SK-N-SH (cell line): Measurements from ENCODE around the gene DMD. TPM values are rescaled to one million over a fixed set of nuclear protein-coding genes. Genes with fewer than 3 reads are reported as not detected.

Experiments used
- CTCF ChIA-PET: fragments of 300-600, 350-600 bp; formaldehyde crosslinking; extraction: SDS; loops from one replicate; lab custom pipeline; 2021; lab: Yijun Ruan, JAX
- POLR2A ChIA-PET: fragments of 350-600 bp; sonication (Branson Sonifier 250); formaldehyde crosslinking; extraction: SDS; loops from one replicate; lab custom pipeline; 2020; ENCODE audit warnings: antibody characterized with exemption, inconsistent platforms; lab: Yijun Ruan, JAX
- DNase-seq: peaks from one replicate; pipeline ENCODE4 v3.0.0; 2012
- H2AFZ ChIP-seq: fragments of 200-600 bp; sonication (generic); 2 replicates; pipeline ENCODE4 v1.8.1; 2016; ENCODE audit warnings: antibody characterized with exemption, mild to moderate bottlenecking, low read depth
- H3F3A ChIP-seq: fragments of 200-600 bp; sonication (generic); replicated peaks from 2 replicates; pipeline ENCODE3; 2016; ENCODE audit warnings: antibody characterized with exemption, mild to moderate bottlenecking; ENCODE audit not compliant: insufficient read depth
- H3K27ac ChIP-seq, 2 experiments: fragments of 200-500 bp in 1 of 2; fragments of 200-600 bp in 1 of 2; sonication (Bioruptor generic) in 1 of 2; sonication (generic), shearing (Covaris generic) in 1 of 2; 2 replicates each; pipeline versions ENCODE4 v1.5.1 to v1.6.1; 2014 to 2016; ENCODE audit warnings: low read depth in 2 of 2, inconsistent platforms in 1 of 2, low read length in 1 of 2, mild to moderate bottlenecking in 1 of 2, mixed read lengths in 1 of 2
- H3K27me3 ChIP-seq: fragments of 200-600 bp; sonication (generic), shearing (Covaris generic); 2 replicates; pipeline ENCODE4 v1.6.1; 2016; ENCODE audit warnings: mixed run types; ENCODE audit not compliant: insufficient read depth
- H3K36me3 ChIP-seq, 2 experiments: fragments of 200-500 bp in 1 of 2; fragments of 200-600 bp in 1 of 2; sonication (Bioruptor generic) in 1 of 2; sonication (generic) in 1 of 2; replicated peaks in 1 of 2; 2 replicates each; pipeline versions ENCODE3 to v1.5.1; 2014 to 2016; ENCODE audit warnings: low read length in 1 of 2, mild to moderate bottlenecking in 1 of 2; ENCODE audit not compliant: insufficient read depth in 2 of 2, control insufficient read depth in 1 of 2
- H3K4me1 ChIP-seq, 2 experiments: fragments of 200-500 bp in 1 of 2; fragments of 200-600 bp in 1 of 2; sonication (Bioruptor generic) in 1 of 2; sonication (generic), shearing (Covaris generic) in 1 of 2; 2 replicates each; pipeline versions ENCODE4 v1.5.1 to v1.6.1; 2014 to 2016; ENCODE audit warnings: low read depth in 1 of 2, low read length in 1 of 2, mixed run types in 1 of 2; ENCODE audit not compliant: insufficient read depth in 2 of 2, control insufficient read depth in 1 of 2
- H3K4me2 ChIP-seq: fragments of 200-600 bp; sonication (generic), shearing (Covaris generic); 2 replicates; pipeline ENCODE4 v1.6.1; 2017; ENCODE audit warnings: mixed run types
- H3K4me3 ChIP-seq, 2 experiments: fragments of 200-500 bp in 1 of 2; fragments of 200-600 bp in 1 of 2; sonication (Bioruptor generic) in 1 of 2; sonication (generic), shearing (Covaris generic) in 1 of 2; 2 replicates each; pipeline versions ENCODE4 v1.5.1 to v1.8.1; 2014 to 2016; ENCODE audit warnings: low read depth in 2 of 2, inconsistent platforms in 1 of 2, low read length in 1 of 2, mild to moderate bottlenecking in 1 of 2, mixed read lengths in 1 of 2, moderate library complexity in 1 of 2
- H3K79me2 ChIP-seq: fragments of 200-600 bp; sonication (generic); 2 replicates; pipeline ENCODE4 v1.8.1; 2017; ENCODE audit warnings: mild to moderate bottlenecking; ENCODE audit not compliant: insufficient read depth
- H3K9ac ChIP-seq: fragments of 200-600 bp; sonication (generic); 2 replicates; pipeline ENCODE4 v1.6.1; 2017; ENCODE audit warnings: mixed run types
- H3K9me2 ChIP-seq: fragments of 200-600 bp; sonication (generic); 2 replicates; pipeline ENCODE4 v1.6.1; 2017; ENCODE audit warnings: mixed run types
- H3K9me3 ChIP-seq: fragments of 200-600 bp; sonication (generic); 2 replicates; pipeline ENCODE4 v1.6.1; 2017; ENCODE audit warnings: mixed run types, mild to moderate bottlenecking, moderate library complexity
- H4K20me1 ChIP-seq: fragments of 200-600 bp; sonication (generic); 2 replicates; pipeline ENCODE4 v1.6.1; 2017; ENCODE audit warnings: mild to moderate bottlenecking, mixed run types; ENCODE audit not compliant: insufficient read depth
- CHD2 ChIP-seq: fragments of 150-350 bp; IDR thresholded peaks from 2 replicates; pipeline ENCODE4 v1.6.1; 2018; ENCODE audit warnings: low read length; ENCODE audit not compliant: partially characterized antibody
- EP300 ChIP-seq, 2 experiments: IDR thresholded peaks; 2 replicates each; pipeline versions ENCODE4 v1.4.0 to v1.6.1; 2012; ENCODE audit warnings: borderline replicate concordance in 1 of 2, low read depth in 1 of 2, low read length in 1 of 2
- GABPA ChIP-seq: IDR thresholded peaks from 2 replicates; pipeline ENCODE4 v1.4.0; 2012; ENCODE audit warnings: low read depth, mild to moderate bottlenecking
- GATA2 ChIP-seq: sonication (generic); formaldehyde crosslinking; IDR thresholded peaks from 2 replicates; pipeline ENCODE4 v1.5.0; 2020; ENCODE audit warnings: mild to moderate bottlenecking, missing genetic modification reagents
- NRF1 ChIP-seq: IDR thresholded peaks from 2 replicates; pipeline ENCODE4 v1.6.1; 2012; ENCODE audit warnings: low read depth, mild to moderate bottlenecking, low read length
- POLR2AphosphoS5 ChIP-seq: IDR thresholded peaks from 2 replicates; pipeline ENCODE4 v1.6.1; 2012; ENCODE audit warnings: low read depth, low read length
- RCOR1 ChIP-seq: fragments of 150-350 bp; IDR thresholded peaks from 2 replicates; pipeline ENCODE4 v1.6.1; 2017; ENCODE audit warnings: antibody characterized with exemption, low read length
- RFX5 ChIP-seq: IDR thresholded peaks from 2 replicates; pipeline ENCODE4 v1.6.1; 2012; ENCODE audit warnings: mild to moderate bottlenecking, improper control_type of control experiment, low read length
- TAF1 ChIP-seq: IDR thresholded peaks from 2 replicates; pipeline ENCODE4 v1.6.1; 2012; ENCODE audit warnings: low read depth, mild to moderate bottlenecking, low read length, moderate library complexity, borderline replicate concordance
- USF2 ChIP-seq: fragments of 150-350 bp; IDR thresholded peaks from 2 replicates; pipeline ENCODE4 v1.6.1; 2017; ENCODE audit warnings: antibody characterized with exemption, low read length, low read depth, borderline replicate concordance
- ZBTB33 ChIP-seq: IDR thresholded peaks from 2 replicates; pipeline ENCODE4 v1.4.0; 2012; ENCODE audit warnings: low read depth, borderline replicate concordance
- WGBS: methylation state at CpG from one replicate; pipeline ENCODE4 v1.1.6; 2017; ENCODE audit warnings: low lambda C conversion rate; 5-methylcytosine and 5-hydroxymethylcytosine counted together
- polyA plus RNA-seq, 3 experiments: library from polyadenylated mRNA; depleted of rRNA; stranded (reverse); fragments of >200 nt; gene quantifications; 2 replicates each; pipeline ENCODE4 v1.2.3, GENCODE V29; 2012
- TF ChIP-seq, protein P1 (sequence below): fragments of 150-350 bp; IDR thresholded peaks from 2 replicates; pipeline ENCODE4 v1.6.1; 2016; ENCODE audit warnings: mild to moderate bottlenecking, low read depth, low read length
- TF ChIP-seq, protein P2 (sequence below): IDR thresholded peaks from 2 replicates; pipeline ENCODE4 v1.4.0; 2012; ENCODE audit warnings: low read depth

Gene DMD
- polyA plus RNA-seq, 1 of the 3 experiments (the other 2 are of a cell fraction), result 3.9 TPM

DNA sequence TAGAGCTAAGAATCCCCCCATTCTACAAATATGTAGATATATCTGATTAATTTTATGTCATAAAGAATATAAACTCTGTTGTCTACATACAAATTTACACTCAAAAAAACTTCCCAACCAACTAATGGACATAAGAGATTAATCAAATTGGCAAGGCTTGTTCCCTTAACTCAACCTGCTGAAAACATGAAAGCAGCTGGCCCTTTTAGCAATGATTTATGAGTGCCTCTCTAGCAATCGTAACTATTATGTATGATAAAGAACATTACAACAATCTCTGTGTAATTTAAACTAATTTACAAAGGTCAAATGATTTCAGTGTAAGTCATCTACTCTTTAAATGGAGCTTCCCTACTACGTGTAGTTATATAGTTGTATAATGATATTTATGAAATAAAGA lies 2056.4 kb downstream of the DMD start:
- no peaks in the 10 kb centered on the region for H3K79me2 ChIP-seq
- H3K9me3 ChIP-seq, result no peaks in the 10 kb centered on the region
- no peaks in the 10 kb centered on the region for H3K9me2 ChIP-seq
- no peak overlapping the region for H3K9ac ChIP-seq
- H3K4me3 ChIP-seq, result no peak overlapping the region
- DNase-seq, result peak; percentile 10
- H3K36me3 ChIP-seq, result no peaks in the 10 kb centered on the region
- H3F3A ChIP-seq, result no peaks in the 10 kb centered on the region
- no peaks in the 10 kb centered on the region for H3K4me1 ChIP-seq
- POLR2A ChIA-PET, result interaction anchor here (2.2 kb wide), 1 partner anchor 116 kb away, joined by 4 read pairs; no protein-coding TSS in a partner anchor
- H3K4me2 ChIP-seq, result no peak overlapping the region
- CTCF ChIA-PET, result interaction anchor here (1.1 to 5.7 kb wide), 5 partner anchors 11 to 268 kb away, joined by 3 to 36 read pairs (median 3); no protein-coding TSS in a partner anchor
- 21% methylated on average over 2 of the region's 2 CpGs for WGBS
- H2AFZ ChIP-seq, result no peak overlapping the region
- H4K20me1 ChIP-seq, result no peaks in the 10 kb centered on the region
- no peaks in the 10 kb centered on the region for H3K27me3 ChIP-seq
- H3K27ac ChIP-seq, result peak overlapping the region in 1 of 2 experiments; percentile 55; a peak in 1 of 4 replicates
- TF ChIP-seq EP300 (IDR thresholded peaks at IDR 0.05; ENCODE audit: borderline replicate concordance in 1 of 2, low read depth in 1 of 2, low read length in 1 of 2) (peak in 1 of 2 experiments; percentile 80; a peak in 2 of 4 replicates), RFX5 (no peak), GATA2 (CRISPR knock-in tag) (peak; percentile 50), RCOR1 (peak; percentile 37; the same call in 1 of the 2 replicates), CHD2 (no peak), NRF1 (no peak), POLR2AphosphoS5 (no peak), ZBTB33 (no peak), USF2 (no peak), TAF1 (no peak), GABPA (no peak)
- TF ChIP-seq, protein P1, sequence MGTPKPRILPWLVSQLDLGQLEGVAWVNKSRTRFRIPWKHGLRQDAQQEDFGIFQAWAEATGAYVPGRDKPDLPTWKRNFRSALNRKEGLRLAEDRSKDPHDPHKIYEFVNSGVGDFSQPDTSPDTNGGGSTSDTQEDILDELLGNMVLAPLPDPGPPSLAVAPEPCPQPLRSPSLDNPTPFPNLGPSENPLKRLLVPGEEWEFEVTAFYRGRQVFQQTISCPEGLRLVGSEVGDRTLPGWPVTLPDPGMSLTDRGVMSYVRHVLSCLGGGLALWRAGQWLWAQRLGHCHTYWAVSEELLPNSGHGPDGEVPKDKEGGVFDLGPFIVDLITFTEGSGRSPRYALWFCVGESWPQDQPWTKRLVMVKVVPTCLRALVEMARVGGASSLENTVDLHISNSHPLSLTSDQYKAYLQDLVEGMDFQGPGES, result no peak
- TF ChIP-seq, protein P2, sequence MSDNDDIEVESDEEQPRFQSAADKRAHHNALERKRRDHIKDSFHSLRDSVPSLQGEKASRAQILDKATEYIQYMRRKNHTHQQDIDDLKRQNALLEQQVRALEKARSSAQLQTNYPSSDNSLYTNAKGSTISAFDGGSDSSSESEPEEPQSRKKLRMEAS, result no peak
